NB4 (cell line): ENCODE measurements around the gene SGSM2.

Source experiments
- POLR2A ChIP-seq: IDR thresholded peaks from 2 replicates; pipeline ENCODE4 v1.6.1; 2011; ENCODE audit warnings: mild to moderate bottlenecking; ENCODE audit not compliant: insufficient read length; ENCODE audit errors: extremely low read depth
- TF ChIP-seq, protein P1 (sequence below): IDR thresholded peaks from one replicate; pipeline ENCODE4 v1.5.1; 2012; ENCODE audit warnings: low read depth, low read length

DNA sequence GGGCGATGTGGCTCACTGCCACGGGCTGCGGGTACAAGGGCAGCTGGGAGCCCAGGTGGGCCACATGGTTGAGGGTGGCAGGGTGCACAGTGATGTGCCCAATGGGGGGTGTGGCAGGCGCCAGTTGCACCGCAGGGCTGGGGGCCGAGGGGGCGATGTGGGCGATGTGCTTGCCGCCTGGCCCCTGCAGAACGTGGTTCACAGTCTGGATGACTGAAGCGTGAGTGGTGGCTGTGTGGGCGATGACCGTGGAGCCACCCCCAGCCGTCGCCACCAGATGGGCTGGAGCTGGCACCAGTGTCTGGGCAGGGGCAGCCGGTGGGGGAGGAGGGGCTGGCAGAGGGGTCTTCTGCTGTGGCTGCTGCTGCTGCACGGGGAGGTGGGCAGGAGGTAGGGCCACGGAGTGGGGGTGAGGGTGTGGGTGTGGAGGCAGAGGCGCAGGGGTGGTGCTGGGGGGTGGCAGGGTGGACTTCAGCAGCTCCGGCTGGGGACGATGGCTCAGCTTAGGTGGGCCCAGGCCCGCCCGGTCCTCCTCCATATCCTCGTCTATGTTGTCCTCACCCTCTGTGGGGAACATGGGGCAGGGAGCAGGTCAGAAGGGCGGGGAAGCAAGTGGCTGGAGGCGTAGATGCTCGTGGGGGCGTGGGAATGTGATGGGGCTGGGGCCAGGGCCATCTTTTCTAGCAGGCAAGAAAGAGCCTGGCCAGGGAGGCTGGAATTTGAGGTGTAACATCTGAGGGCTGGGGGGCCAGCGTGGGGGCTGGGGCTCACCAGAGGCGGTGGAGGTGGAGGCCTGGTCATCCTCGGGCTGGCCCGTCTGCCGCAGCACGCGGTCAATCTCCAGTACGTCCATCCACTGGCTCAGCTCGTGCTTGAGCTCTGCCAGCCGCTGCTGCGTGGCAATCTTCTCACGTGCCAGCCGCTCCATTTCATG lies 50.1 kb downstream of the SGSM2 start:
- TF ChIP-seq POLR2A: no peak
- TF ChIP-seq, protein P1, sequence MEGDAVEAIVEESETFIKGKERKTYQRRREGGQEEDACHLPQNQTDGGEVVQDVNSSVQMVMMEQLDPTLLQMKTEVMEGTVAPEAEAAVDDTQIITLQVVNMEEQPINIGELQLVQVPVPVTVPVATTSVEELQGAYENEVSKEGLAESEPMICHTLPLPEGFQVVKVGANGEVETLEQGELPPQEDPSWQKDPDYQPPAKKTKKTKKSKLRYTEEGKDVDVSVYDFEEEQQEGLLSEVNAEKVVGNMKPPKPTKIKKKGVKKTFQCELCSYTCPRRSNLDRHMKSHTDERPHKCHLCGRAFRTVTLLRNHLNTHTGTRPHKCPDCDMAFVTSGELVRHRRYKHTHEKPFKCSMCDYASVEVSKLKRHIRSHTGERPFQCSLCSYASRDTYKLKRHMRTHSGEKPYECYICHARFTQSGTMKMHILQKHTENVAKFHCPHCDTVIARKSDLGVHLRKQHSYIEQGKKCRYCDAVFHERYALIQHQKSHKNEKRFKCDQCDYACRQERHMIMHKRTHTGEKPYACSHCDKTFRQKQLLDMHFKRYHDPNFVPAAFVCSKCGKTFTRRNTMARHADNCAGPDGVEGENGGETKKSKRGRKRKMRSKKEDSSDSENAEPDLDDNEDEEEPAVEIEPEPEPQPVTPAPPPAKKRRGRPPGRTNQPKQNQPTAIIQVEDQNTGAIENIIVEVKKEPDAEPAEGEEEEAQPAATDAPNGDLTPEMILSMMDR: no peak
